HepG2 (cell line): ENCODE data around the gene GTF2F1. TPM values are rescaled to one million over a fixed set of nuclear protein-coding genes. Genes with fewer than 3 reads are reported as not detected.

Experiments
- ATAC-seq: fragments of 200-7000 bp; cut with Tn5 transposase; 3 replicates; pipeline ENCODE4 v1.9.1; 2020; ENCODE audit warnings: mild to moderate bottlenecking, moderate library complexity
- BruUV-seq: library from RNA; stranded (reverse); fragments of 400-500 nt; replicated peaks from 2 replicates; lab custom pipeline; 2021; lab: Mats Ljungman, UMichigan
- CTCF ChIA-PET: fragments of 300-600 bp; formaldehyde crosslinking; extraction: SDS; loops from one replicate; lab custom pipeline; 2021; ENCODE audit warnings: low total read pairs, inconsistent platforms, low intra/inter-chr PET ratio; lab: Yijun Ruan, JAX
- POLR2A ChIA-PET: fragments of 350-600 bp; sonication (Branson Sonifier 250); formaldehyde crosslinking; loops from one replicate; lab custom pipeline; 2020; ENCODE audit warnings: antibody characterized with exemption, inconsistent platforms; lab: Yijun Ruan, JAX
- DNase-seq: peaks from one replicate; pipeline ENCODE4 v3.0.0-alpha.2; 2015; ENCODE audit warnings: low spot score
- FAIRE-seq: peaks from 3 replicates; lab custom pipeline; 2011; peaks lifted over from hg19 to GRCh38; lab: Jason Lieb, UNC
- H2AFZ ChIP-seq: one replicate; pipeline ENCODE4 v1.6.1; 2011; ENCODE audit warnings: low read length, inconsistent platforms
- H3K27ac ChIP-seq: fragments of 300-600 bp; 3 replicates; pipeline ENCODE4 v1.8.0; 2011; ENCODE audit warnings: mixed run types, mild to moderate bottlenecking, mixed read lengths, low read length, inconsistent platforms; ENCODE audit not compliant: insufficient read depth; ENCODE audit errors: extremely low read length
- H3K27me3 ChIP-seq, 2 experiments: fragments of 200-600 bp in 1 of 2; 2 replicates in 1 of 2; 3 replicates in 1 of 2; pipeline versions ENCODE4 v1.6.0 to v1.8.0; 2011; ENCODE audit warnings: low read length in 2 of 2, mild to moderate bottlenecking in 2 of 2, moderate library complexity in 2 of 2, inconsistent platforms in 1 of 2; ENCODE audit not compliant: insufficient read depth in 2 of 2, control insufficient read depth in 1 of 2
- H3K36me3 ChIP-seq, 2 experiments: fragments of 200-600 bp in 1 of 2; replicated peaks in 1 of 2; 2 replicates in 1 of 2; 3 replicates in 1 of 2; pipeline versions ENCODE4 v1.5.1 to v1.8.0; 2011; ENCODE audit warnings: low read length in 2 of 2, inconsistent platforms in 1 of 2; ENCODE audit not compliant: insufficient read depth in 2 of 2, control insufficient read depth in 1 of 2
- H3K4me1 ChIP-seq: 2 replicates; pipeline ENCODE4 v1.5.1; 2012; ENCODE audit warnings: low read length, inconsistent platforms; ENCODE audit not compliant: insufficient read depth
- H3K4me2 ChIP-seq: 2 replicates; pipeline ENCODE4 v1.6.0; 2011; ENCODE audit warnings: low read depth, low read length, inconsistent platforms
- H3K4me3 ChIP-seq, 3 experiments: fragments of 200-600 bp in 1 of 3; sonication (generic), shearing (Covaris generic) in 1 of 3; replicated peaks in 1 of 3; 2 replicates each; pipeline ENCODE4 v1.5.1; 2011 to 2016; ENCODE audit warnings: low read length in 3 of 3, inconsistent platforms in 2 of 3, low read depth in 2 of 3, mild to moderate bottlenecking in 2 of 3, control low read depth in 1 of 3, mixed read lengths in 1 of 3; ENCODE audit not compliant: insufficient read depth in 1 of 3
- H3K79me2 ChIP-seq: one replicate; pipeline ENCODE4 v1.6.1; 2011; ENCODE audit warnings: low read length, inconsistent platforms; ENCODE audit not compliant: insufficient read depth
- H3K9ac ChIP-seq: 2 replicates; pipeline ENCODE4 v1.6.0; 2011; ENCODE audit warnings: mild to moderate bottlenecking, low read depth, low read length, inconsistent platforms; ENCODE audit not compliant: insufficient read depth
- H3K9me3 ChIP-seq: 2 replicates; pipeline ENCODE4 v1.5.1; 2012; ENCODE audit warnings: mild to moderate bottlenecking, low read length
- H4K20me1 ChIP-seq: 2 replicates; pipeline ENCODE4 v1.6.0; 2011; ENCODE audit warnings: inconsistent platforms, mild to moderate bottlenecking, low read length, moderate library complexity; ENCODE audit not compliant: insufficient read depth
- CCAR2 ChIP-seq: fragments of 200-400 bp; formaldehyde crosslinking; optimal IDR thresholded peaks from 2 replicates; pipeline ENCODE3; 2018; ENCODE audit warnings: low read depth, mild to moderate bottlenecking, low read length, moderate library complexity
- DR1 ChIP-seq: sonication (generic); formaldehyde crosslinking; IDR thresholded peaks from 2 replicates; pipeline ENCODE4 v1.8.0; 2021; ENCODE audit warnings: mild to moderate bottlenecking, missing genetic modification reagents, inconsistent platforms
- KLF11 ChIP-seq: IDR thresholded peaks from 2 replicates; pipeline ENCODE4 v1.6.1; 2016; ENCODE audit warnings: missing compliant biosample characterization
- MZF1 ChIP-seq: sonication (generic); formaldehyde crosslinking; IDR thresholded peaks from 2 replicates; pipeline ENCODE4 v1.8.1; 2023; ENCODE audit warnings: mild to moderate bottlenecking, missing genetic modification reagents, borderline replicate concordance
- NCOA1 ChIP-seq: sonication (generic); formaldehyde crosslinking; IDR thresholded peaks from 2 replicates; pipeline ENCODE4 v1.9.0; 2021; ENCODE audit warnings: missing genetic modification reagents
- POGK ChIP-seq: sonication (generic); formaldehyde crosslinking; conservative IDR thresholded peaks from 2 replicates; pipeline ENCODE4 v1.8.0; 2022; ENCODE audit warnings: mild to moderate bottlenecking, moderate library complexity, missing genetic modification reagents
- RFXAP ChIP-seq: sonication (generic); formaldehyde crosslinking; IDR thresholded peaks from 2 replicates; pipeline ENCODE4 v1.4.0; 2020; ENCODE audit warnings: missing genetic modification reagents, borderline replicate concordance
- TGIF2 ChIP-seq: IDR thresholded peaks from 2 replicates; pipeline ENCODE4 v1.6.1; 2016; ENCODE audit warnings: control low read depth, missing compliant biosample characterization
- ZBTB38 ChIP-seq: sonication (generic); formaldehyde crosslinking; IDR thresholded peaks from 2 replicates; pipeline ENCODE4 v1.5.1; 2020; ENCODE audit warnings: mild to moderate bottlenecking, missing genetic modification reagents
- ZFY ChIP-seq: sonication (generic); formaldehyde crosslinking; IDR thresholded peaks from 2 replicates; pipeline ENCODE4 v1.4.0; 2020; ENCODE audit warnings: missing genetic modification reagents
- ZNF256 ChIP-seq: sonication (generic); formaldehyde crosslinking; conservative IDR thresholded peaks from 2 replicates; pipeline ENCODE4 v1.4.0; 2020; ENCODE audit warnings: missing genetic modification reagents
- ZNF30 ChIP-seq: sonication (generic); formaldehyde crosslinking; IDR thresholded peaks from 2 replicates; pipeline ENCODE4 v1.5.0; 2020; ENCODE audit warnings: mild to moderate bottlenecking, missing genetic modification reagents
- ZNF441 ChIP-seq: sonication (generic); formaldehyde crosslinking; IDR thresholded peaks from 2 replicates; pipeline ENCODE4 v1.7.0; 2021; ENCODE audit warnings: missing genetic modification reagents, borderline replicate concordance
- ZNF775 ChIP-seq: sonication (generic); formaldehyde crosslinking; IDR thresholded peaks from 2 replicates; pipeline ENCODE4 v1.4.0; 2020; ENCODE audit warnings: missing genetic modification reagents, mild to moderate bottlenecking, moderate library complexity, borderline replicate concordance
- WGBS: methylation state at CpG from one replicate; pipeline ENCODE4 v1.1.6; 2017; ENCODE audit warnings: low lambda C conversion rate; 5-methylcytosine and 5-hydroxymethylcytosine counted together
- in situ Hi-C: cut with HindIII; loops from 2 replicates; pipeline ENCODE4 v1.10.0; 2017; ENCODE audit warnings: low pct_unique_long_range_greater_than_20kb; ENCODE audit not compliant: extremely low pct_ligation_motif_present
- intact Hi-C: fragments of 100-400 bp; cut with micrococcal nuclease; formaldehyde crosslinking; loops from one replicate; pipeline ENCODE4 v1.10.0; 2022; ENCODE audit not compliant: unreplicated experiment
- polyA plus RNA-seq, 8 experiments: library from polyadenylated mRNA; depleted of rRNA in 3 of 8; stranded (reverse) in 7 of 8; unstranded in 1 of 8; fragments of >200 nt; fragmentation: Illumina TruSeq in 4 of 8; extraction: Trizol in 4 of 8; gene quantifications; 2 replicates each; pipeline versions ENCODE4 v1.2.1 to v1.2.3, GENCODE V29; 2011 to 2016; ENCODE audit warnings: low read depth in 4 of 8, missing spikeins in 1 of 8, mixed read lengths in 1 of 8; ENCODE audit not compliant: insufficient read depth in 1 of 8
- total RNA-seq, 5 experiments: library from RNA; depleted of rRNA; stranded (reverse); fragments of >200 nt; fragmentation: Illumina TruSeq; extraction: Trizol; gene quantifications; 2 replicates each; pipeline ENCODE4 v1.2.3, GENCODE V29; 2016; ENCODE audit warnings: low read depth in 1 of 5

GTF2F1 gene
- total and polyA plus RNA-seq, 2 of the 13 experiments (the other 11 are each of a cell fraction or from before 2014, with no cell fraction given), result 27.8 to 34.1 TPM

DNA sequence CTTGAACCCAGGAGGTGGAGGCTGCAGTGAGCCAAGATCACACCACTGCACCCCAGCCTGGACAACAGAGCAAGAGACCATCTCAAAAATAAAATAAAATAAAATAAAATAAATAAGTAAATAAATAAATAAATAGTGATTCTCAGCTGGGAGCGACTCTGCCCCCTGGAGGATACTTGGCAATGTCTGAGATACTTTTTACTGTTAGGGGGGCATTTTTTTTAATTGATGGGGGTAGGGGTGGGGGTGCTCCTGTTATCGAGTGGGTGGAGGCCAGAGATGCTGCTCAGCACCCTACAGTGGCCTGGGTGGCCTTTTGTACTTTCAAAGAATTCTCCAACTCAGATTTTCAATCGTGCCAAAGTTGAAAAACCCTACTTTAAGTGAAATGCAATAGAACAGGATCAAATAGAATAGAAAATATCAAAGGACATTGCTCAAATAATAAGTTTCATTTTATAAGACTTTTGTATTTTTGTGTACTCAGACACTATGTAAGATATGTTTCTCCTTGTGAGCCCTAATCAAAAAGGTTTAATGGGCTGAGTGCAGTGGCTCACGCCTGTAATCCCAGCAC is 38.8 kb downstream of the GTF2F1 start:
- Histone ChIP-seq H3K79me2 (no peaks in the 10 kb centered on the region), H3K4me3 (no peak overlapping the region), H3K27ac (no peak overlapping the region), H3K27me3 (peaks cover 0 to 4% of the 10 kb centered on the region in 2 experiments; a peak in 2 of 5 replicates), H3K4me2 (no peak overlapping the region), H3K36me3 (no peaks in the 10 kb centered on the region), H3K9ac (no peak overlapping the region), H3K4me1 (0 out of 2 replicates have a peak, but pooled peaks cover 11% of the 10 kb centered on the region), H3K9me3 (no peaks in the 10 kb centered on the region), H4K20me1 (no peaks in the 10 kb centered on the region), H2AFZ (no peak overlapping the region)
- POLR2A ChIA-PET, result interaction anchor here (0.6 kb wide), 1 partner anchor 17 kb away, joined by 3 read pairs; no protein-coding TSS in a partner anchor
- in situ Hi-C loops, result no loop called here
- FAIRE-seq, result no peak
- no peak for ATAC-seq
- WGBS, result 29% methylated on average over 4 of the region's 4 CpGs
- no peak for DNase-seq
- CTCF ChIA-PET, result no interaction called here
- intact Hi-C loops, result no loop called here
- no TSS peak for BruUV-seq
- TF ChIP-seq ZNF775 (CRISPR knock-in tag), result no peak
- TF ChIP-seq POGK (CRISPR knock-in tag), result no peak
- TF ChIP-seq TGIF2 (CRISPR knock-in tag), result no peak
- no peak for TF ChIP-seq KLF11
- TF ChIP-seq NCOA1 (CRISPR knock-in tag), result no peak
- no peak for TF ChIP-seq DR1 (CRISPR knock-in tag)
- TF ChIP-seq MZF1 (CRISPR knock-in tag), result no peak
- no peak for TF ChIP-seq ZNF441
- no peak for TF ChIP-seq ZBTB38 (CRISPR knock-in tag)
- TF ChIP-seq ZFY (CRISPR knock-in tag), result no peak
- TF ChIP-seq ZNF30 (CRISPR knock-in tag), result no peak
- TF ChIP-seq ZNF256 (CRISPR knock-in tag), result no peak
- no peak for TF ChIP-seq CCAR2
- no peak for TF ChIP-seq RFXAP
